GM18909 (cell line): ENCODE data around the gene CNOT8.
"Not testable (repeated sequence)": the region's sequence is repeated elsewhere in the genome, so short reads cannot be mapped to it uniquely, and the experiment has no call there.

Experiments
- ATAC-seq: cut with Tn5 transposase; IDR thresholded peaks from one replicate; pipeline ENCODE4 v1.9.1; 2021; ENCODE audit warnings: mild to moderate bottlenecking; ENCODE audit not compliant: unreplicated experiment, poor library complexity

CNOT8 gene

DNA sequence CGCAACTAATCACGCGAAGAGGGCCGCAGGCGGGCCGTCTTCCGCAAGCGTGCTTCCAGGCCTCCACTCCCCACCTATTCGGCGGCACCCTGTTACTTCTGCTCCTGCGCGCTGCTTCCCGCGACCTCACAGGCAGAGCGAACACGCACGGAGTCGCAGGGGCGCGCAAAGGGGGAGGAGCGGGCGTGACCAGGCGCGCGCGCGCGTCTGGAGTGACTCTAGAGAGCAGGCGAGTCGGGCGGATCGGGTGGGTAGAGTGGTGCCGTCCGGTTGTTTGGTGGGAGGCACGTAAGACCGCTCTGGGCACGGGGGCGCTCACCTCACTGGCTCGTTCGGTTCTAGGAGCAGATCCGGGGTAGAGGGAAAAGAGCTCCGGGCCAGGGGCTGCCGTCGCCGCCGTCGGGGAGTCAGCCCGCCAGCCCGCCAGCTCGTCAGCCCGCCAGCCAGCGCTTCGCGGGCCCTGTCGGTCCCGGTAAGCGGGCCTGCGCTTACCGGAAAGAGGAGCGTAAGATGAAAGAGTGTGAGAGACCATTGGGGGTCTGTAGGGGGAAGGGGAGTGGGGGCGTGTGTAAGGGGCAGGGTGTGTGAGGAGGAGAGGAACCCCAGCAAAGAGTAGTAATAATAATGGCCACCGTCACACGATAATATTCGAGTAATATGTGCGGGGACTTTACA lies at the start of gene CNOT8:
TSS of gene CNOT8 (plus strand) at position 331 of the 675 bp plus-strand sequence. CDS start 4,652 bp downstream, outside the sequence.
- ATAC-seq = peak; percentile 83

DNA sequence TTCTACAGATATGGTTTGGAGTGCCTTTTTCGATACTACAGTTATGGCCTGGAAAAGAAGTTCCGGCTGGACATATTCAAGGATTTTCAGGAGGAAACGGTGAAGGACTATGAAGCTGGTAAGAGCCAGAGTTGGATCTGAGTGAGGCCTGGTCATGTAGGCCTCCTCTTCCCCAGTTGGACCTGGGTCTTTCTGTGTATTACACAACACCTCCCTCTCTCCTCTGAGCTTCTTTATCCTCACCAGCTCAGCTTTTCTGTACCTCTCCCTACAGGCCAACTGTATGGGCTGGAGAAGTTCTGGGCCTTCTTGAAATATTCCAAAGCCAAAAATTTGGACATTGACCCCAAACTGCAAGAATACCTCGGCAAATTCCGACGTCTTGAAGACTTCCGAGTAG lies 47.2 kb upstream of the CNOT8 start:
- no peak for ATAC-seq

DNA sequence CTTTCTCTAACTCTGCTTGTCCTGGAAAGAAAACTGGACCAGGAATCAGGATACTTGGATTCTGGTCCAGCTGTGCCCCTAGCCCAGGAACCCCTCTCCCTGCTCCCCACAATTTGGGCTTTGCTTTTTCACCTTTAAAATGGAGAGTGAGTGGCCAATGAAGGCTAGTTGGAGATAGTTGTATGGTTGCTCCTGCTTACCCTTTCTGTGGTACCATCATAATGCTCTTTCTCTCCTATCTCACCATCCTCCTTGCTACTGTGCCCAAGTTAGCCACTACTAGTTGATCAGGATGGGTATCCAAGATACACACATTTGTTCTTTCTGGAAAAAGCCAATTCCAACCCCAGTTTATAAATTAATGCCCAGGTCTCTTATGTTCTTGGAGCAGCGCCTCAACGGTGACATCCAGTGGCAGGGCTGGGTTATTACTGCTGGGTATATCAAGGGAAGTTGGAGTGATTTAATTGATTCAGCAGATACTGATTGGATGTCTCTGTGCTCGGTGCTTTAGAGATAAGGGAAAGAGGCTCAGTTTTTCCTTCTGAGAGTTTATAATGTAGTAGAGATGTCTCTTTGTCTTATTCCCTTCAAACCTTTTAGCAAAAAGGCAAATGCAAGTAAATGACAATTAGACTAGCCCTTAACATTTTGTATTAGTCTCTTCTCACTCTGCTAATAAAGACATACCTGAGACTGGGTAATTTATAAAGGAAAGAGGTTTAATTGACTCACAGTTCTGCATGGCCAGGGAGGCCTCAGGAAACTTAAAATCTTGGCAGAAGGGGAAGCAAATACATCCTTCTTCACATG lies 46.6 kb upstream of the CNOT8 start:
- ATAC-seq = peak; percentile 86

- no peak for ATAC-seq
These were observed 45.3 kb upstream of the CNOT8 start for GRCh38 chr5:154813158-154813557.

GRCh38 chr5:154813736-154814135 lies 44.7 kb upstream of the CNOT8 start:
- ATAC-seq = no peak

DNA sequence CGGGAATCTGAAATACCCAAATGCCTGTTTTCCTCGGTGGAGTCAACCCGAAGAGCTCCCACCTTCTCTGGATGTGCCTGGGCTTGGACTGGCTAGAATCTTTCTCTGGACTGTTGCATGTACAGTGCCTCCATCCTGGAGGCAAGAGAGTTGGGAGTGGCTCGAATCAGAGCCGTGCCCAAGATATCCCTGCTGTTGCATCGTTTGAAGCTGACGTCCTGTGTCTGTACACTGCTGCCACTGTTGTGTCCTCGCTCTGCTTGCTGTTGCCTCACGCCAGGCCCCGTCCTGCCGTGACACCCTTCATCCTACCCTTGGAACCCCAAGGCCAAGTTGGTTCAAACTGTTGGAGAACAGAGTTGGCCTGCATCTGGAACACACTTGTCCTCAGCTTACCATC lies 43.4 kb upstream of the CNOT8 start:
- no peak for ATAC-seq

DNA sequence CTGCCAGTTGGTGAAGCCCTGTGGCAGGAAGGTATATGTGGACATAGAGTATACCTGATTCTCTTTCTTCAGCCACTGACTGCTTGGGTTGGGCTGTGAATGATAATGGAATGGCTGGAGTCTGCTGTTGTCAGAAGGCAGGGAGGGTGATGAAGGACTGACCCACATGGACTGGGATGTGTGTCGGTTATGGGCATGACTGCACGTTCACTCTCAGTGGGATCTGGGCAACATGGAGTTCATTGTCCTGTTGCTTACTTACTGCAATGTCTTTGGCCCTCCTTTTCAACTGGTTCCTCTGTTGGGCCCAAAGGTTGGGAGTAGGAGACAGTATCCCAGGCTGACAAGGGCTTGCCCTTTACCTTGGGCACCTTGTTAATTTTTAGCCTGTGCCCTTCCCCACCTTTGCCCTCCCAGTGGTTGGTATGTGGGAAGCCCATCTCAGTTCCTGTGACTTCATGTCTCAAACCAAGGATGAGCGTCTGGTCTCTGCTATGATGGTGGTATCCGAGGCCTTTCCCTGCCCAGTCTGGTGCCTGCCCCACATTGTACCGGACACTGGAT lies 42.7 kb upstream of the CNOT8 start:
- no peak for ATAC-seq

- ATAC-seq = no peak
These were observed 41.4 kb upstream of the CNOT8 start for GRCh38 chr5:154816891-154817492.

GRCh38 chr5:154817815-154818214 lies 40.6 kb upstream of the CNOT8 start:
- ATAC-seq = no peak

DNA sequence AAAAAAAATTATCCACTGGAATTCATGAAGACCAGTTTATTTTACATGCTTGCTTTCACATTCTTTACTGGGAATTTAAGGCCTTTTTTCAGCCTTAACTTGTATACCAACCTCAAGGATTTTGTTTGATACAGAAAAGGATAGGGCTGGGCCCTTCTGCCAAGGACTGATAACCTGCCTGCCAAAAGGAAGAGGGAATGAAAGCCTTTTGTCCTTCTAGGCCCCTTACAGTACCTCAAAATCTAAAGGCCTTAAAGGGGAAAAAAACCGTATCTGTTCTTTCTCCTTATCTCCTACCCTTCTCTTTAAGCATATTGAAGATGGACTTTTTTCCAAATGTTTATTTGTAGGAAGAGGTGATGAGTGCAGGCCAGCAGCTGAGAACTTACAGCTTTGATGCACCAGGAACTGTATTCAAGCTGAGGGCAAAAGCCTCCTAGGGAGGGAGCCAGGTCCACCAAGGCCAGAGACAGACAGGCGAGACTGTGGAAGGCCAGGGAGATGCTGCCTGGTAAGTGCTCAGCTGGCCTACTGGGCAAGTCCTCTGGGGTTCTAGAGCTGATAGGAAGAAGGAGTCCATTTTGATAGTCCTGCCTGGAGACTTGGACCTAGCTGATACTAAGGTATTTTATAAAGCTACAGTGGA lies 39.8 kb upstream of the CNOT8 start:
- ATAC-seq = no peak

GRCh38 chr5:154819546-154819945 lies 38.9 kb upstream of the CNOT8 start:
- ATAC-seq = no peak

DNA sequence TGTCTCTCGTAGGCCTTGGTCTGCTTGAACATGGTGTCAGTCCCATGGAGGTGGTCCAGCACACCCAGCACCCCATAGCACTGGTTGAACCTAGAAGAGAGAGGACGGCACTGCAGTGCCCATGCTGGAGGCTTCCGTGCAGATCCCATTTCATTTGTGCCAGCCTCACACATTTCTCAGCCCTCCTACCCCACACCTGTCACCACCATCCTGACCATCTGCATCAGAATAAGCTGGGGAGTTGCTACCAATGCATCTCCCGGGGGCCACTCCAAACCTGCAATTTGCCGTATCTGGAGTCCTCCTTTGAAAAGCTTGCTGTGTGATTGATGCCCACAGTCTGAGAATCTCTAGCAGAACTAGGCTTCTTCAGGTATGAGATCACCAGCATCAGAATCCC lies 38.0 kb upstream of the CNOT8 start:
- ATAC-seq = no peak

DNA sequence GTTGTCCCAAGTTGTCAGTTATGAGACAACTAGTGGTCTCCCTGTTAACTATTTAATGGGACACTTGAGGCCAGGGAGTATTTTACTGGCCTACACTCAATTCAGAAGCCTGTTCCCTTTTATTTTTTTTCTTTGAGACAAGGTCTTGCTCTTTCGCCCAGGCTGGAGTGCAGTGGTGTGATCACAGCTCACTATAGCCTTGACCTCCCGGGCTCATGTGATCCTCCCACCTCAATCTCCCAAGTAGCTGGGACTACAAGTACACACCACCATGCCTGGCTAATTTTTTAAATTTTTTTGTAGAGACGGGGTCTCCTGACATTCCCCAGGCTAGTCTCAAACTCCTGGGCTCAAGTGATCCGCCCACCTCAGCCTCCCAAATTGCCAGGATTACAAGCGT lies 35.5 kb upstream of the CNOT8 start:
- not testable (repeated sequence) for ATAC-seq

DNA sequence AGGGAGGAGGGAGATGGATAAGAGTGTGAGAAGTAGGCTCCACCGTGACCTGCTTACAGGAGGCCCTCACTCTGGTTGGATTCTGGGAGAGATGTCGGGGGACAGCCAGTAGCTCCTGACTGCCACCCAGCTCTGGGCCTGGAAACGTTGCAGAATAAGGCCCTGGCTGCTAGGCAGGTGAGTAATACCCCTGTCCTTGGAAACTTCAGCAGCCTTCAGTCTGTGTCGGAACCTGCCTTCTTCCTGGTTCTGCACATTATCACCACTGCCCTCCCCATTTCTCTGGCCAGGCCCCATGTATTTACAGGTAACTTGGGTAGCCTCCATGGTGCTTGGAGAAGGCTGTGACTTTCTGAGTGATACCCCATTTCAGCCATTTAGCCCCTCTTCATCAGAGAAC lies 34.8 kb upstream of the CNOT8 start:
- no peak for ATAC-seq

DNA sequence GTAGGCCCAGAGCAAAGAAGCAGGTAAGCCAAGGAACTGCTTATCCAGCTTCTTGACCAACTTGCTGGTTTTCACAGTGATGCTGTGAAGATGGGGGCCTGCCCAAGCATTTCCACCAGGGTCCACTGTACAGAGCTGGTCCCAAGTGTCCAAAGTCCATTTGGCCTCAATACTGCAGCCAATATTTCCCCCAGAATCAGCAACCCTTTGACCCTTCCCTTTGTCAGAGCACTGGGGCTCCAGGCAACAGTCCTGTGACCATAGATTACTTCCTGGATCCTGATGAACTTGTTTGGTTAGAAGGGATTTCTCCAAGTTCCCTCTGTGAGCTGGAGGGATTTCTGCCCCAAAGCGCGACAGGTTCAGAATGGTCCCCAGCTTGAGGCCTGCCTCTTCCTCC lies 34.4 kb upstream of the CNOT8 start:
- ATAC-seq = no peak

DNA sequence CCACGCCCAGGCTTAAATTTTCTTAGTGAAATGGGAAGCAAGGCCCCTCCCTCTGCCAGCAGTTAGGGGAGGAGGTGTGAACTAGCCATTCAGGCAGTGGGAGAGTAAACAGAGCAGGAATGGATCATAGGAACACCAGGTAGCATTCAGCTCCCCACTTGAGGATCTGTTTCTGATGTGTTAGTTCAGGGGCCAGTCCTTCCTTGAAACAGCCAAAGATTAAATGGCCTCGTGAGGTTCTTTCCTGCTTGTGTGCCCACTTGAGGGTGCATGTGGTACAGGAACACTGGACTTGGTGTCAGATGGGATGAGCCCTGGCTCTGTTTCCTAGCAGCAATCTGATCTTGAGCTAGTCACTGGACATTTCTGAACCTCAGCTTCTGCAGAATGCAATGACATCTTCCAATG lies 29.2 kb upstream of the CNOT8 start:
- ATAC-seq = no peak

GRCh38 chr5:154829589-154830218 lies 28.7 kb upstream of the CNOT8 start:
- ATAC-seq = no peak

- no peak for ATAC-seq
These were observed 28.2 kb upstream of the CNOT8 start for GRCh38 chr5:154830219-154830595.

DNA sequence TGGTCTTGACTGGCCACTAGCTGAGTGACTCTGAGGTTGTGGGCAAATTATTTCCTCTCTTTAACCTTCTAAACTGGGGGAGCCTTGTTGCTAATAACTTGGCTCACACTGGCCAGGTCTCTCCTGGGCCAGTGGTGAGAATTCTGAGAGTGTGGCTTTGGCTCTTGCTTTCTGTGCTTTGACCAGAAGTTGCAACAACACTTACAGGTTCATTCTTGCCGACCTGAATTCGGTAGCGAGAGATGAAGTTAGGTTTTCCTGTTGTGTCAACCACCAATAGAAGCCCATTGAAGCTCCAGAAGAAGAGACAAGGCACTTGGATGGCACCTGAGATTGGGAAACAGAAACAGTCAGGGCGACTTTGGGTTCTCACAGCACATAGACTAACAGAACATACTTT lies 27.8 kb upstream of the CNOT8 start:
- no peak for ATAC-seq

- ATAC-seq = no peak
These were observed 27.0 kb upstream of the CNOT8 start for GRCh38 chr5:154831451-154831850.
